Ascending aorta (tissue), 2 donors: Measurements from ENCODE around the gene DNAJB14. TPM values are rescaled to one million over a fixed set of nuclear protein-coding genes. Genes with fewer than 3 reads are reported as not detected.

Experiments used
- DNase-seq, 2 donors: peaks; one replicate each; pipeline ENCODE4 v3.0.0-alpha.2; 2019; ENCODE audit warnings: low spot score in 2 of 2
- H3K27ac ChIP-seq, 2 donors: fragments of 200-600 bp; sonication (generic); one replicate each; pipeline ENCODE4 v1.5.1; 2016 to 2017; ENCODE audit warnings: mild to moderate bottlenecking in 1 of 2
- H3K27me3 ChIP-seq: fragments of 200-600 bp; sonication (generic); one replicate; pipeline ENCODE4 v1.5.1; 2017
- H3K36me3 ChIP-seq, 2 donors: fragments of 200-600 bp; sonication (generic); one replicate each; pipeline ENCODE4 v1.5.1; 2016
- H3K4me1 ChIP-seq, 2 donors: fragments of 200-600 bp; sonication (generic); one replicate each; pipeline ENCODE4 v1.5.1; 2016 to 2017; ENCODE audit warnings: mild to moderate bottlenecking in 1 of 2
- H3K4me3 ChIP-seq, 2 donors: fragments of 200-600 bp; sonication (generic); one replicate each; pipeline ENCODE4 v1.5.1; 2016 to 2017; ENCODE audit warnings: mild to moderate bottlenecking in 1 of 2
- H3K9me3 ChIP-seq, 2 donors: fragments of 200-600 bp; sonication (generic); one replicate each; pipeline ENCODE4 v1.5.1; 2016
- intact Hi-C: fragments of 100-400 bp; cut with DNase I; formaldehyde crosslinking; loops from one replicate; pipeline ENCODE4 v1.15.1; 2023
- total RNA-seq: library from RNA; depleted of rRNA; stranded (reverse); fragments of >200 nt; gene quantifications from one replicate; pipeline ENCODE4 v1.1.0, GENCODE V29; 2016
- TF ChIP-seq, protein P1 (sequence below), 3 experiments: fragments of 200-600 bp in 2 of 3; fragments of 450-650 bp in 1 of 3; sonication (generic) in 2 of 3; IDR thresholded peaks; one replicate each; pipeline ENCODE4 v1.5.1; 2016 to 2019; ENCODE audit warnings: antibody characterized with exemption in 3 of 3, mild to moderate bottlenecking in 1 of 3, moderate library complexity in 1 of 3

The DNAJB14 gene
- total RNA-seq, 1 donor from 2014 or later = 15.5 TPM

- no peaks in the 10 kb centered on the region for H3K36me3 ChIP-seq
- H3K4me1 ChIP-seq = peaks cover 0 to 3% of the 10 kb centered on the region in 2 donors
- intact Hi-C loops = no loop called here
- no peaks in the 10 kb centered on the region for H3K27me3 ChIP-seq
- TF ChIP-seq, protein P1, sequence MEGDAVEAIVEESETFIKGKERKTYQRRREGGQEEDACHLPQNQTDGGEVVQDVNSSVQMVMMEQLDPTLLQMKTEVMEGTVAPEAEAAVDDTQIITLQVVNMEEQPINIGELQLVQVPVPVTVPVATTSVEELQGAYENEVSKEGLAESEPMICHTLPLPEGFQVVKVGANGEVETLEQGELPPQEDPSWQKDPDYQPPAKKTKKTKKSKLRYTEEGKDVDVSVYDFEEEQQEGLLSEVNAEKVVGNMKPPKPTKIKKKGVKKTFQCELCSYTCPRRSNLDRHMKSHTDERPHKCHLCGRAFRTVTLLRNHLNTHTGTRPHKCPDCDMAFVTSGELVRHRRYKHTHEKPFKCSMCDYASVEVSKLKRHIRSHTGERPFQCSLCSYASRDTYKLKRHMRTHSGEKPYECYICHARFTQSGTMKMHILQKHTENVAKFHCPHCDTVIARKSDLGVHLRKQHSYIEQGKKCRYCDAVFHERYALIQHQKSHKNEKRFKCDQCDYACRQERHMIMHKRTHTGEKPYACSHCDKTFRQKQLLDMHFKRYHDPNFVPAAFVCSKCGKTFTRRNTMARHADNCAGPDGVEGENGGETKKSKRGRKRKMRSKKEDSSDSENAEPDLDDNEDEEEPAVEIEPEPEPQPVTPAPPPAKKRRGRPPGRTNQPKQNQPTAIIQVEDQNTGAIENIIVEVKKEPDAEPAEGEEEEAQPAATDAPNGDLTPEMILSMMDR (IDR thresholded peaks at IDR 0.05) = no peak
- H3K9me3 ChIP-seq = no peaks in the 10 kb centered on the region
- no peak for DNase-seq
- H3K27ac ChIP-seq = no peak overlapping the region
- no peak overlapping the region for H3K4me3 ChIP-seq
Observed at GRCh38 chr4:99848591-99849001, 97.8 kb downstream of the DNAJB14 start.

DNA sequence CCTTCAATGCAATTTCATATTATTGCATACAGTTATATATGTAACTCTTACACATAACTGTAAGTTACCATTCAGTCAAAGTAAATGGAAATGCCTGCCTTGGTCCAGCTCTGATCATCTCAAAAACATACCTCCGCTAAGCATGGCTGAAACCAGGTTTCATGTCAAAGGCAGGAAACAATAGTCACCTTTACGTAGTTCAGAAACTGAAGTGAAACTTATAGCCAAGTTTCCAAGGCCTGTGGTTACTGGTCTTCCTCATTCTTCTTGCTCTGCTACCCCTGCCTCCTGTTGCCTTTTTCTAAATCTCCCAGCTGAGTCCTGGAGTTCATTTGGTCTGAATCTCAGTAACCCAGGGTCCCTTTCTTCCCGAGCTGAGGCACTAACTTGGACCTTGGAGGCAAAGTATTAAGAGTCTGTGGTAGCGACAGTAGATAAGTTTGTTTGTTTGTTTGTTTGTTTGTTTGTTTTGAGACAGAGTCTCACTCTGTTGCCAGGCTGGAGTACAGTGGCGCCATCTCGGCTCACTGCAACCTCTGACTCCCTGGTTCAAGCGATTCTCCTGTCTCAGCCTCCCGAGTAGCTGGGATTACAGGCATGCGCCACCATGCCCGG, 98.9 kb downstream of the DNAJB14 start:
- TF ChIP-seq, protein P1 (IDR thresholded peaks at IDR 0.05) = no peak
- no peak overlapping the region for H3K27ac ChIP-seq

GRCh38 chr4:99846891-99847290, 99.5 kb downstream of the DNAJB14 start:
- intact Hi-C loops = no loop called here
- Histone ChIP-seq H3K27me3 (no peaks in the 10 kb centered on the region), H3K4me1 (peaks cover 0 to 3% of the 10 kb centered on the region in 2 donors), H3K36me3 (no peaks in the 10 kb centered on the region), H3K9me3 (no peaks in the 10 kb centered on the region), H3K4me3 (no peak overlapping the region), H3K27ac (no peak overlapping the region)
- DNase-seq = no peak
- TF ChIP-seq, protein P1 (IDR thresholded peaks at IDR 0.05) = no peak

More for the DNA sequence above, 98.9 kb downstream of the DNAJB14 start:
- Histone ChIP-seq H3K27me3 (no peaks in the 10 kb centered on the region), H3K4me1 (peaks cover 0 to 3% of the 10 kb centered on the region in 2 donors), H3K36me3 (no peaks in the 10 kb centered on the region), H3K4me3 (no peak overlapping the region), H3K9me3 (no peaks in the 10 kb centered on the region)
- intact Hi-C loops = no loop called here
- no peak for DNase-seq

Other genes with a start within 250 kb of the DNAJB14 start
- gene DAPP1, start 129.8 kb downstream of the DNAJB14 start, total RNA-seq = not detected
- gene LAMTOR3, start 52.2 kb downstream of the DNAJB14 start, total RNA-seq = 9.6 TPM
- 22.4 TPM for gene H2AZ1, start 3.7 kb upstream of the DNAJB14 start, total RNA-seq
- gene DDIT4L, start 243.8 kb upstream of the DNAJB14 start, total RNA-seq = 4.8 TPM